ENCODE results near the gene ADAMTSL1.
A peak's percentile ranks its signal among the peaks of the same experiment; 100 is the strongest.

ADAMTSL1 gene

GRCh38 chr9:18502546-18502945 lies 28.6 kb downstream of the ADAMTSL1 start:
- CTCF ChIA-PET, result no interaction called here
- POLR2A ChIA-PET, result no interaction called here
- DNase-seq (ENCODE audit: extremely low spot score), result no peak
- TF ChIP-seq L3MBTL2 (conservative IDR thresholded peaks at IDR 0.05), result no peak
- no peak for TF ChIP-seq HDGF (IDR thresholded peaks at IDR 0.05; ENCODE audit: borderline replicate concordance)
- TF ChIP-seq ELF4 (IDR thresholded peaks at IDR 0.05), result no peak
- no peak for TF ChIP-seq SUZ12 (IDR thresholded peaks at IDR 0.05)
- TF ChIP-seq ZNF384 (IDR thresholded peaks at IDR 0.05), result no peak
- TF ChIP-seq PKNOX1 (IDR thresholded peaks at IDR 0.05), result no peak
- TF ChIP-seq CTBP1 (IDR thresholded peaks at IDR 0.05; ENCODE audit: borderline replicate concordance), result no peak
- TF ChIP-seq TARDBP (IDR thresholded peaks at IDR 0.05), result no peak
- no peak for TF ChIP-seq FOXA1 (IDR thresholded peaks at IDR 0.05)
- no peak for TF ChIP-seq FOXK2 (IDR thresholded peaks at IDR 0.05)
- TF ChIP-seq ARNT (IDR thresholded peaks at IDR 0.05), result no peak
- no peak for TF ChIP-seq FOXM1 (IDR thresholded peaks at IDR 0.05; ENCODE audit: borderline replicate concordance)
- no peak for TF ChIP-seq SP1 (IDR thresholded peaks at IDR 0.05)
- no peak for TF ChIP-seq LEF1 (IDR thresholded peaks at IDR 0.05; ENCODE audit: borderline replicate concordance)
- TF ChIP-seq NFRKB (IDR thresholded peaks at IDR 0.05), result no peak
- TF ChIP-seq BHLHE40 (IDR thresholded peaks at IDR 0.05; ENCODE audit: borderline replicate concordance), result no peak

GRCh38 chr9:18504707-18505106 lies 30.8 kb downstream of the ADAMTSL1 start:
- CTCF ChIA-PET, result no interaction called here
- TF ChIP-seq ZNF384 (IDR thresholded peaks at IDR 0.05) (no peak), ELF4 (IDR thresholded peaks at IDR 0.05) (no peak), FOXK2 (IDR thresholded peaks at IDR 0.05) (no peak), BHLHE40 (IDR thresholded peaks at IDR 0.05; ENCODE audit: borderline replicate concordance) (no peak), LEF1 (IDR thresholded peaks at IDR 0.05; ENCODE audit: borderline replicate concordance) (no peak), L3MBTL2 (conservative IDR thresholded peaks at IDR 0.05) (no peak), ARNT (IDR thresholded peaks at IDR 0.05) (no peak), PKNOX1 (IDR thresholded peaks at IDR 0.05) (no peak), FOXM1 (IDR thresholded peaks at IDR 0.05; ENCODE audit: borderline replicate concordance) (no peak), SUZ12 (IDR thresholded peaks at IDR 0.05) (no peak), NFRKB (IDR thresholded peaks at IDR 0.05) (no peak), FOXA1 (IDR thresholded peaks at IDR 0.05) (no peak), HDGF (IDR thresholded peaks at IDR 0.05; ENCODE audit: borderline replicate concordance) (no peak), SP1 (IDR thresholded peaks at IDR 0.05) (no peak), CTBP1 (IDR thresholded peaks at IDR 0.05; ENCODE audit: borderline replicate concordance) (no peak), TARDBP (IDR thresholded peaks at IDR 0.05) (no peak)

GRCh38 chr9:18507151-18507550 lies 33.2 kb downstream of the ADAMTSL1 start:
- no peak for DNase-seq (ENCODE audit: extremely low spot score)
- TF ChIP-seq ELF4 (IDR thresholded peaks at IDR 0.05) (peak; percentile 18; the same call in 1 of the 2 replicates), ARNT (IDR thresholded peaks at IDR 0.05) (no peak), LEF1 (IDR thresholded peaks at IDR 0.05; ENCODE audit: borderline replicate concordance) (no peak)
- CTCF ChIA-PET, result no interaction called here
- POLR2A ChIA-PET, result no interaction called here

More at GRCh38 chr9:18504707-18505106, 30.8 kb downstream of the ADAMTSL1 start:
- no peak for DNase-seq (ENCODE audit: extremely low spot score)
- POLR2A ChIA-PET, result no interaction called here

- DNase-seq (ENCODE audit: extremely low spot score), result no peak
- ChIA-PET CTCF (interaction anchor here (0.6 kb wide), 1 partner anchor 459 kb away, joined by 3 read pairs; no protein-coding TSS in a partner anchor), POLR2A (no interaction called here)
- TF ChIP-seq ELF4 (IDR thresholded peaks at IDR 0.05), result no peak
- TF ChIP-seq FOXK2 (IDR thresholded peaks at IDR 0.05), result no peak
- TF ChIP-seq SUZ12 (IDR thresholded peaks at IDR 0.05), result no peak
- TF ChIP-seq BHLHE40 (IDR thresholded peaks at IDR 0.05; ENCODE audit: borderline replicate concordance), result no peak
- TF ChIP-seq ARNT (IDR thresholded peaks at IDR 0.05), result no peak
- TF ChIP-seq FOXA1 (IDR thresholded peaks at IDR 0.05), result no peak
- no peak for TF ChIP-seq HDGF (IDR thresholded peaks at IDR 0.05; ENCODE audit: borderline replicate concordance)
- TF ChIP-seq CTBP1 (IDR thresholded peaks at IDR 0.05; ENCODE audit: borderline replicate concordance), result no peak
These were observed 42.6 kb downstream of the ADAMTSL1 start for GRCh38 chr9:18516514-18516913.

DNA sequence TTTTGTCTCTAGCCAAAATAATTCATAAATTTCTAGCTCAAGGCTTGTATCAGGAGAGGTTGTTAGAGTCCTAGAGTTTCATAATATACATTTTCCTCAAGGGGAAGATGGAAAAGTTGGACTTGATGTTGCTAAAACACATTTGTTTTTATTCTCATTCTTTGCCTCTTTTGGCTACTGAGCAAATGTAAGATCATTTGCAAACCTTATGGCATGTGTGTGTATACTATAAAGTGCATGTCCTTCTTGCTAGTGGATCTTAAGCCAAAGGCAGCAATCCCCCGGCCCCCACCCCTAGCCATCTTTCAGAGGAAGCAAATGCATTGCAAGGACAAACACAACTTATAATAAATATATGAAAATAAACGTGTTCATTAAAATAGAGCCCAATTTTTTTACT lies 43.0 kb downstream of the ADAMTSL1 start:
- TF ChIP-seq ZNF384 (IDR thresholded peaks at IDR 0.05) (no peak), FOXA1 (IDR thresholded peaks at IDR 0.05) (no peak), L3MBTL2 (conservative IDR thresholded peaks at IDR 0.05) (no peak), ELF4 (IDR thresholded peaks at IDR 0.05) (no peak), SP1 (IDR thresholded peaks at IDR 0.05) (no peak), BHLHE40 (IDR thresholded peaks at IDR 0.05; ENCODE audit: borderline replicate concordance) (no peak), SUZ12 (IDR thresholded peaks at IDR 0.05) (no peak), TARDBP (IDR thresholded peaks at IDR 0.05) (no peak), LEF1 (IDR thresholded peaks at IDR 0.05; ENCODE audit: borderline replicate concordance) (no peak), PKNOX1 (IDR thresholded peaks at IDR 0.05) (no peak), FOXK2 (IDR thresholded peaks at IDR 0.05) (no peak), CTBP1 (IDR thresholded peaks at IDR 0.05; ENCODE audit: borderline replicate concordance) (no peak), FOXM1 (IDR thresholded peaks at IDR 0.05; ENCODE audit: borderline replicate concordance) (no peak), ARNT (IDR thresholded peaks at IDR 0.05) (no peak), NFRKB (IDR thresholded peaks at IDR 0.05) (no peak)
- DNase-seq (ENCODE audit: extremely low spot score), result no peak
- CTCF ChIA-PET, result interaction anchor here (0.6 kb wide), 1 partner anchor 459 kb away, joined by 3 read pairs; no protein-coding TSS in a partner anchor
- POLR2A ChIA-PET, result no interaction called here

DNA sequence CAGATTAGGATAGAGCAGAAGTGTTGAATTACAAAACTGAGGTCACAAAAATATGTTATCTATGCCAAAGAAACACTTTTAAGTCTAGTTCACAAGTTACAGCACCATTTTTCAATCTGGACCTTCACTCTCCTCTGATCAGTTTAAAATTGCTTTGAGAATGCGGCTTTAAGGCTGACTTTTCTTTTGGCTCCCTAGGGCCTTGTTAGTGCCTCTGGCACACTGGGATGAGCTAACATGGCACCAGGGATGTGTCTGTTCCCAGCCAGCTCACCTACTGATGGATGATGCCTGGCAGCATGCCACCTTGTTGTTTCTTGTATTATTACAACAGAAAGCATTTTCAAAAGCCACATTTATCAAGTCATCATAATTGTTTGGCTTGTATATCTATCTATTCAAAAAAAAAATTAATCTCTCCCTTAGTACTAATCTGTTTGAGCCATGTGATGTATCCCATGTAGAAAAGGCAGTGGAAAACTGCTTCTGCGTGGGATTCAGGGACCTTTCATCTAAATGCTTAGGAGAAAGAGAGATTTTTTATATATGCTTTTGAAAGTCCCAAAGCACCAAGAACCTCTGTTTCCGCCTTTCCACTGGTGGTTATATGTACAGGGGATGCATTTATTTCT lies 46.6 kb downstream of the ADAMTSL1 start:
- TF ChIP-seq CTBP1 (IDR thresholded peaks at IDR 0.05; ENCODE audit: borderline replicate concordance), result no peak
- TF ChIP-seq SUZ12 (IDR thresholded peaks at IDR 0.05), result no peak
- no peak for TF ChIP-seq FOXA1 (IDR thresholded peaks at IDR 0.05)
- no peak for TF ChIP-seq BHLHE40 (IDR thresholded peaks at IDR 0.05; ENCODE audit: borderline replicate concordance)
- TF ChIP-seq ELF4 (IDR thresholded peaks at IDR 0.05), result no peak
- no peak for TF ChIP-seq ARNT (IDR thresholded peaks at IDR 0.05)
- no peak for TF ChIP-seq FOXM1 (IDR thresholded peaks at IDR 0.05; ENCODE audit: borderline replicate concordance)
- no peak for TF ChIP-seq LEF1 (IDR thresholded peaks at IDR 0.05; ENCODE audit: borderline replicate concordance)
- no peak for TF ChIP-seq HDGF (IDR thresholded peaks at IDR 0.05; ENCODE audit: borderline replicate concordance)
- no peak for TF ChIP-seq L3MBTL2 (conservative IDR thresholded peaks at IDR 0.05)
- TF ChIP-seq PKNOX1 (IDR thresholded peaks at IDR 0.05), result no peak
- no peak for TF ChIP-seq ZNF384 (IDR thresholded peaks at IDR 0.05)
- no peak for TF ChIP-seq TARDBP (IDR thresholded peaks at IDR 0.05)
- POLR2A ChIA-PET, result no interaction called here
- DNase-seq (ENCODE audit: extremely low spot score), result no peak
- CTCF ChIA-PET, result no interaction called here

Measured in HEK293T (cell line).